ENCODE measurements around the gene RPS27L.

The RPS27L gene

DNA sequence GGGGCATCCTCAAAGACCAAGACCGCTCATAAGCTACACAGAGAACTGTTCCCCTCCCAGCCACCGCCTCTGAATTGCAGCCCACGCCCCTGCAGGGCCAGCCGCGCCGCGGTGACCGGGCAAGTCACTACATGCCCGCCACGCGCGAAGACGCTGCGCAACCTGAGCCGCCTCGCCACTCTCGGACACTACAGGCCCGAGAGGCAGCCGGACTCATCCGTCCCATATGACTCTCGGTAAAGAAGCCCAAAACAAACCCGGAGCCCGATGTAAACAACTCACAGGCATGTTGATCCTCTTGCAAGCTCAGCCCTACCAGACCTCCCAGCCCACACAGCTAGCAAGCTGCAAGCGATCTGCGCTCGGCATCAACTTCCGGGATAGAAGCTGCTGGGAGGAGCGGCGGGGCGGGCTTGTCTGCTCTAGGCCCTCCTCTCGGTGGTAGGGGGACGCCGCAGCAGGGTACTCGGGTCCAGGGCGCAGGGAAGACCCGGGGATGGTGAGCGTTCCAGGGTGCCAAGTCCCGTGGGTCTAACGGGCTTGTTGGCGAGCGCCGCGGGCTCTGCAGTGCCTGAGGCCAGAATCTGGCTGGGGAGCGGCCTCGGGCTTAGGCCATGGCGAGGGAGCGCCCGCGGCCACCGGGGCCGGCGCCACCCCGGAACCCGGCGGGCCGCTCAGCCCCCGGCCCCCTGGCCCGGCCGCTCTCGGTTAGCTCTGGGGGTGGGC is at the start of gene RPS27L:
Gene RPS27L (minus strand): TSS at position 360 of the 726 bp plus-strand sequence. CDS start 72 bp downstream, at position 288.
- DNase-seq (ENCODE audit: low read depth in 2 of 2): peak; percentile 76 to 87

- DNase-seq (ENCODE audit: low read depth in 2 of 2): no peak
Observed at GRCh38 chr15:63206079-63206478, 48.8 kb upstream of the RPS27L start.

GRCh38 chr15:63203451-63204090 is 46.3 kb upstream of the RPS27L start:
- DNase-seq (ENCODE audit: low read depth in 2 of 2): no peak

- no peak for DNase-seq (ENCODE audit: low read depth in 2 of 2)
Observed at GRCh38 chr15:63202861-63203260, 45.6 kb upstream of the RPS27L start.

DNA sequence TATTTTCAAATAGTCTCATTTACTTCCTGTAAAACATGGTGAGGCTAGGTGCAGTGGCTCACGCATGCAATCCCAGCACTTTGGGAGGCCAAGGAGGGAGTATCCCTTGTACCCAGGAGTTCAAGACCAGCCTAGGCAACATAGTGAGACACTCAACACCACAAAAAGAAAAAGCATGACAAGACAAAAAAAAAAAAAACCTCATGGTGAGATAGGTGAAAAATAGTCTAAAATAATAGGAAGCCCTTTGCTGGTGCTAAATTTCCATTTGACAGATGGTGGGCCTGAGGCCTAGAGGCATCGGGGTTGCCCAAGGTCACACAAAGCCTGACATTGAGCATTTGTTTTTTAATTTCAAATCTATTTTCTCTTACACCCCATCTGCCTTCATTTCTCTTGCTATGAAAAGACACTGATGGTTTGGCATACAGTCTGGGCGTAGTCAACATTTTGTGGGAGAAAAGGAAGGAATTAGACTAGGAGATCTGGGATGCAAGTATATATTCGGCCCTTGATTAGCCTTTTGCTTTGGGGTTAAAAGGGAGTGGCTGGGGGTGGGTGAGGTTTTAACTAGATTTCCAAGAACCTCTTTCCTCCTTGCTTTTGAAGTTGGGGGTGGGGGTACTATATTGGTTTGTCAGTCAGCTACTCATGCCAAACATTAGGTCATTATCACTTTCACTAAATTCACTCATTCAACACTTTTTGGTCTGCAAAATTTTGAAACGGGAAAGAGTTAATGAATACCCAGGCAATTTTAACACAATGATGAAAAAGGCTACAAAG is 43.4 kb upstream of the RPS27L start:
- DNase-seq (ENCODE audit: low read depth in 2 of 2): no peak

- no peak for DNase-seq (ENCODE audit: low read depth in 2 of 2)
Observed at GRCh38 chr15:63198371-63199250, 41.3 kb upstream of the RPS27L start.

- DNase-seq (ENCODE audit: low read depth in 2 of 2): no peak
Observed at GRCh38 chr15:63197626-63198025, 40.3 kb upstream of the RPS27L start.

DNA sequence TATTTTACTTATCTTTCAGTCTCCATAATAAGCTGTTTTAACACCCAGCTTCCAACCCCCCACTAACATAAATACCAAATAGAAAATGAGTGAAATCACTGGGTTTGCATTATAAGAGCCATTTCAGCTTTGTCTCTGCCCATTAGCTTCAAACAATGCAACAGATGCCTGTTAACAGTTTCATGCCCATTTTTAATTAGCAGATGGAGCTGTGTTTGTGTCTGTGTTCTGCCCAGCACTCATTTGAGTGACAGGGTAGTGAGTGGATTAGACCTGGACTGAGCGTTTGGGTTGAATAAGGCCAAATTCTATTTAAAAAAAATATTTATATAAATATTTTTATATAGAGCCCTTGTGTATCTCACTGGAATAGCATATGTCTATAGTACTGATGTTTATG is 39.6 kb upstream of the RPS27L start:
- no peak for DNase-seq (ENCODE audit: low read depth in 2 of 2)

DNA sequence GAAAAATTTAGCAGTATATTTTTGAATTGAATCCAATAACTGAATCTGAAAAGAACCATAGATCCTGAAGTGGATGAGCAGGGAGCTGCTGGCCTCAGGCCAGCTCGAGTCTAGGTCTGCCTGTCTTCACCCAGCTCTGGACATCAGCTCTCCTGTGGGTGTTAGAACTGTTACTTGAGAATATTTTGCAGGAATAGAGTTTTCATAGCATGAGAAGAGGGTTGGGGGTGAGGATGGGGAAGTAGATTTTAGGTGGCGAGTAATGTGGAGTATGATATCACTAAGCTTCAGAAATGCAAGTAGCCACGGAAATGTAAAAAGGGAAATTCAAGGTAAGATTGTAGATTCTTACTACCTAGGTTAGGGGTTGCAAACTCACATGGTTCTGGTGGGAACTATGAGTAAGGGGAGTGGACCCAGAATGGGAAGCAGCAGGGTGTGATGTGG is 38.3 kb upstream of the RPS27L start:
- no peak for DNase-seq (ENCODE audit: low read depth in 2 of 2)

- DNase-seq (ENCODE audit: low read depth in 2 of 2): no peak
Observed at GRCh38 chr15:63194880-63195568, 37.7 kb upstream of the RPS27L start.

- no peak for DNase-seq (ENCODE audit: low read depth in 2 of 2)
Observed at GRCh38 chr15:63194302-63194701, 37.0 kb upstream of the RPS27L start.

DNA sequence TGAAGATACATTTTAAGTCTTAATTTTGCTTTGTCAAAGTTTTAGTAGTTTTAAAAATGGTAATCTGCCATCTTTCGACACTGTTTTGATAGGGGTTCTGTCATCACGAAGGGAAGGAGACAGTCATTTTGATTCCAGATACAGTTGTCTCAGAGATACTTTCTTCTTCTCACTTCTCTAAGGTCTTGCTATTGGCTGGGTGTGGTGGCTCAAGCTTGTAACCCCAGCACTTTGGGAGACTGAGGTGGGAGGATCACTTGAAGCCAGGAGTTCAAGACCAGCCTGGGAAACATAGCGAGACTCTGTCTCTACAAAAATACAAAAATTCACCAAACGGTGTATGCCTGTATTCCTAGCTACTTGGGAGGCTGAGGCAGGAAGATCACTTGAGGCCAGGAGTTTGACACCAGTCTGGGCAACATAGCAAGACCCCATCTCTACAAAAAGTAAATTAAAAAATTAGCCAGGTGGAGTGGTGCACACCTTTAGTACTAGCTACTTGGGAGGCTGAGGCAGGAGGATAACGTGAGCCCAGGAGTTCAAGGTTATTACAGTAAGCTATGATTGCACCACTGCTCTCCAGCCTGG is 35.4 kb upstream of the RPS27L start:
- no peak for DNase-seq (ENCODE audit: low read depth in 2 of 2)

DNA sequence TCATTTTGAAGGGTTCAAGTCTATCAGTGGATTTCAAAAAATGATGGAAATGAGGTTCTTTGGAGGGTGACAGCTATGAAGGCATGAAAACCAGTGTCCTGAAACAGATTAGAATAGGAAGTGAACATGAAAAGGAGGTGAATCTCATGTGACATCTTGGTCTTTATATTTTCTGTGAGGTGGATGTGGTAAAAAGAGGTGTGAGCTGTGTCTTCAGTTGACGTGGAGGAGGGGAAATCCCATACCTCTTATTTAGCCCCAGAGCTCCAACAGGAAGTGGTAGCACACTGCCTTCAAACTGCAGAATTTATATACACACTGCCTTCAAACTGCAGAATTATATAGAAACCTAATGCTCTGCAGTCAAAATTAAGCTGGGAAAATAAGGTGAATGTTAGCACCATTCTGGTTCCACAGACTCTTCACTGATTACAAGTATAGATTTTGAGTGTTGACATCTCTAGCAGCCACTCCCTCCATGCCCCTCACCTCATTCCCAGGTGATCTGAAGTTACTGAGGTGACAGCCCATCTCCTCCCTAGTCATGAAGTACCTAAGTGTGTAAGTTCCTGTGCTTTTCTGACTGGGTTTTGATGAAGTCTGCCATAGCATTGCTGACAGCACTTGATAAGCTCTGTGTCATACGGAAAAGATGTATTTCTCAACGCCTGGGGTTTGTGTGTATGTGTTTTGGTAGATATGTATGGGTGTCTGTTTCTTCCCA is 34.8 kb upstream of the RPS27L start:
- DNase-seq (ENCODE audit: low read depth in 2 of 2): peak in 1 of 2 donors; percentile 32

- DNase-seq (ENCODE audit: low read depth in 2 of 2): no peak
Observed at GRCh38 chr15:63190769-63191649, 33.7 kb upstream of the RPS27L start.

DNA sequence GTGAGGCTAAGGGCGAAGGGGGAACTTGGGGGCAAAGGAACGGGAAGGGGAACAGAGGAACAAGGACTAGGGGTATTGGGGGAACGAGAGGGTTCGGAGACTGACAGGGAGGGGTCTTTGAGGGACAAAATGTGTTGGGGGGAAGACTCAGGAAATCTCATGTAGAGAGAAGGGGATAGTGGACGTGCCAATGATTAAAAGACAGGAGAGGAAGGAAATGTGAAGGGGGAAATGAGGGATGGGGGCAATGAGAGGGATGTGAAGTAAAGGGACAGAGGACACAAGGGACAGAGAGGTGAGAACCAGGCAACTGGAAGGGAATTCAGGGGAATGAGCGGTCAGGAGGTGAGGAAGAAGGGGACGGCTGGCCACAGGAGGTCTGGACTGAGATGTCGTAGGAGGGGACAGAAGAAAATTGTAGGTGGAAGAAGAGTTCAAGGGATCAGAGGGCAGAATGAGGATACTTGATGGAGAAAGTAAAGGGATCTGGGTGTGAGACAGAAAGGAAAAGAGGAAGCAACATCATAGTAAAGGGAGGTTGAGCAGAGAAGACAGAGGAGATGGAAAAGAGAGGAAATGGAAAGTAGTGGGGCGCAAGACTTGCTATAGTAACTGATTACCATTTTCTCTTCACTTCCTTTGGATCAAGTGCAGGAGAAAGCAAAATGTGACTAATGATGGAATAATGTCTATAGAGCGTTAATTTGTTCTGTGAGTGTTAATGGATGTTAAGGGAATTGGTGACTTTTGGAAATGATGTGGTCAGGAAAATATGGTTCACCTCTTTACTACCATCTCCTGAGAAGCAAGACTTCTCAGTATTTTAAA is 32.9 kb upstream of the RPS27L start:
- no peak for DNase-seq (ENCODE audit: low read depth in 2 of 2)

DNA sequence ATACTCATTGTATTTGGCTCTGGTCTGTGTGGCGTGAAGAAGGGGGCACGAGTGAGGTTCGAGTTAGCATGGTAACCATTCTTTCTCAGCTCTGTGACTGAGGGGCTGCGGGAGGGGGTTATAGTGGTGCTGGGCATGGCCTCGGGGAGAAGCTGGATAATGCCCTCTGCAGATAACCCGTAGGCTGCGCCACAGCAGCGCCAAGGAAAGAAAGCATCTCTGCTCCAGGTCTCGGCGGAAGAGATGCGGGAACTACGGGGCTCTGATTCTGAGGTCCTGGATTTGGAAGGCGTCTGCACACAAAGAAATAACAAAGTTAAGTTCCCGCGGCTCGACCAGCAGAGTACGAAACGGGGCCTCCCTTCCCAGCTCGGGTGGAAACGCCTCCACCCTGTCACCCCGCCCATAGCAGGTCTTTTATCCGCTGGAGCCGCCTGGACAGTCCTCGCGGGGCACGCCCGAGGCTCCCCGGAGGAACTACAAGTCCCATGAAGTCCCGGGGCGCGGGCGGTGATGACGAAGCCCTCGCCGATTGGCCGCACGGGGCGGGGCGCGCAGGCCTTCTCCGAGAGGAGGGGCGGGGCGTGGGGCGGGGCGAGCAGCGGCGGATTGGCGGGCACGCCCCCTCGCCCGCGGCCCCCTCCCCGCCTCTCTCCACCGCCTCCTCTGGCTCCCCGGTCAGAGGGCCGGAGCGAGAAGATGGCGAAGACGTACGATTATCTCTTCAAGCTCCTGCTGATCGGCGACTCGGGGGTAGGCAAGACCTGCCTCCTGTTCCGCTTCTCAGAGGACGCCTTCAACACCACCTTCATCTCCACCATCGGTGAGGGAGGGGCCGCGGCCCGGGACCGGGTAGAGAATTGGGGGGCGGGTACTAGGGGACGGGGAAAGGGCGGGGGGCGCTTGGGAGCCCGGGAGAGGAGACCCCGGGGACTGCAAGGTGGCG is 31.9 kb upstream of the RPS27L start, which contains the start of gene RAB8B:
Gene RAB8B (plus strand): TSS at position 681 of the 946 bp plus-strand sequence. CDS start 19 bp downstream, at position 700.
- DNase-seq (ENCODE audit: low read depth in 2 of 2): peak; percentile 99 to 100

Data from stimulated activated CD4-positive, alpha-beta T cell treated with anti-CD3 and anti-CD28 coated beads, Interleukin-4, amount 100 ng/mL, for 48 hours (primary cell).